Mucosa of rectum (tissue), 2 donors: Measurements from ENCODE around the gene TNPO2.

ENCODE experiments used
- H3K27ac ChIP-seq, 2 donors: one replicate each; pipeline ENCODE4 v1.7.0; 2013; ENCODE audit warnings: inconsistent platforms in 2 of 2, low read depth in 2 of 2, low read length in 2 of 2
- H3K27me3 ChIP-seq, 2 donors: one replicate each; pipeline ENCODE4 v1.7.0; 2013; ENCODE audit warnings: low read length in 2 of 2; ENCODE audit not compliant: control insufficient read depth in 2 of 2, insufficient read depth in 2 of 2
- H3K36me3 ChIP-seq, 2 donors: one replicate each; pipeline ENCODE4 v1.7.0; 2013; ENCODE audit warnings: low read length in 2 of 2; ENCODE audit not compliant: control insufficient read depth in 2 of 2, insufficient read depth in 2 of 2
- H3K4me1 ChIP-seq, 2 donors: one replicate each; pipeline ENCODE4 v1.7.0; 2013; ENCODE audit warnings: low read length in 2 of 2, mild to moderate bottlenecking in 1 of 2; ENCODE audit not compliant: control insufficient read depth in 2 of 2, insufficient read depth in 2 of 2
- H3K4me3 ChIP-seq, 2 donors: one replicate each; pipeline ENCODE4 v1.7.0; 2013; ENCODE audit warnings: low read length in 2 of 2
- H3K9ac ChIP-seq, 2 donors: one replicate each; pipeline ENCODE4 v1.7.0; 2013; ENCODE audit warnings: low read length in 2 of 2, low read depth in 1 of 2, mild to moderate bottlenecking in 1 of 2
- H3K9me3 ChIP-seq, 2 donors: one replicate each; pipeline ENCODE4 v1.7.0; 2013; ENCODE audit warnings: low read length in 2 of 2; ENCODE audit not compliant: control insufficient read depth in 2 of 2
- donor health status: healthy.
- donor health status: Normal muscosa, but diverticular disease.

The TNPO2 gene

GRCh38 chr19:12723641-12724426 is at the start of gene TNPO2:
TSS of gene TNPO2 (minus strand) at chr19:12723932. CDS start at chr19:12720977, 2,955 bp downstream.
- H3K9me3 ChIP-seq: no peaks in the 10 kb centered on the region
- peaks cover 7 to 8% of the 10 kb centered on the region in 2 donors for H3K36me3 ChIP-seq
- peak within 1 kb of the TSS; percentile 69 to 72 for H3K27ac ChIP-seq
- peaks cover 21 to 29% of the 10 kb centered on the region in 2 donors for H3K4me1 ChIP-seq
- no peaks in the 10 kb centered on the region for H3K27me3 ChIP-seq
- peak within 1 kb of the TSS; percentile 65 to 79 for H3K9ac ChIP-seq
- peak within 1 kb of the TSS; percentile 79 to 92 for H3K4me3 ChIP-seq

DNA sequence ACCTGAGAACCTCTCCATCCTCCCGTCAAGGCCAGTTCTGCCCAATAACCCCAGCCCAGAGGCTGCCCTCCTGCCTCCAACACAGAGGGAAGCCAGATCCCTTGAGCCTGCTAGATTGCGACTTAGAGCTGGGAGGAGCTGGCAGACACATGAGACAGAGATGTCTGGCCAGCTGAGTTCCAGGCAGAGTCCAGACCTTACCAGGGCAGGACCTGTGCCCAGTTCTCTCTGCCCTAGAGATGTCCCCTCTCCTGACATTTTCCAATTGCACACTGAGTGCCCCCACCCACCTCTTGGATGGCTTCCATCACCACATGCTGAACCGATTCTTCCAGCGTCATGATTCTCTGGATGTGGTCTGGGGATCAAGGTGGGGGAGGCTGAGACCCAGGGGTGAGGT is 48.6 kb upstream of the TNPO2 start:
- Histone ChIP-seq H3K36me3 (peaks cover 4 to 9% of the 10 kb centered on the region in 2 donors), H3K4me1 (peaks cover 18 to 23% of the 10 kb centered on the region in 2 donors), H3K27me3 (no peaks in the 10 kb centered on the region), H3K27ac (no peak overlapping the region), H3K9me3 (no peaks in the 10 kb centered on the region), H3K4me3 (no peak overlapping the region), H3K9ac (no peak overlapping the region)

DNA sequence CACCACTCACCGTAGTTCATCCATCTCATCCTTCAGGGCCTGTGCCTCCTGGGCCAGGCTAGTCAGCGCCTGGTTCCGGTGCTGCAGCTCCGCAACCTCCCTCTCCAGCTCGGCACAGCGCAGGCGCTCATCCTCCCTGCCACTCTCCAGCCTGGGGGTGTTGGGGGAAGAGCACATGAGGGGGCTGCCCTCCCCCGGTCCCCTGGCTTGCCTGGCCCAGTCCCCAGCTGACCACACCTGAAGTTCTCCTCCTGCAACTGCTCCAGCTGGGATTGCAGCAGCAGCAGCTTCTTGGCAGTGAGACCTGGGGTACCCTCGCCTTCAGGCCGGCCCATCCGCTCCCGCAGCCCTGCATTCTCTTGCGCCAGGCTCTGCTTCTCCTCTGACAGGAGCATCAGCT is 47.2 kb upstream of the TNPO2 start:
- Histone ChIP-seq H3K36me3 (peaks cover 4 to 11% of the 10 kb centered on the region in 2 donors), H3K4me3 (no peak overlapping the region), H3K4me1 (peaks cover 16 to 23% of the 10 kb centered on the region in 2 donors), H3K9ac (no peak overlapping the region), H3K9me3 (no peaks in the 10 kb centered on the region), H3K27ac (no peak overlapping the region), H3K27me3 (no peaks in the 10 kb centered on the region)

GRCh38 chr19:12769689-12770088 is 46.0 kb upstream of the TNPO2 start:
- H3K4me1 ChIP-seq: peaks cover 11 to 18% of the 10 kb centered on the region in 2 donors
- no peak overlapping the region for H3K9ac ChIP-seq
- no peak overlapping the region for H3K4me3 ChIP-seq
- no peaks in the 10 kb centered on the region for H3K9me3 ChIP-seq
- no peaks in the 10 kb centered on the region for H3K27me3 ChIP-seq
- H3K36me3 ChIP-seq: peaks cover 6 to 12% of the 10 kb centered on the region in 2 donors
- H3K27ac ChIP-seq: no peak overlapping the region

DNA sequence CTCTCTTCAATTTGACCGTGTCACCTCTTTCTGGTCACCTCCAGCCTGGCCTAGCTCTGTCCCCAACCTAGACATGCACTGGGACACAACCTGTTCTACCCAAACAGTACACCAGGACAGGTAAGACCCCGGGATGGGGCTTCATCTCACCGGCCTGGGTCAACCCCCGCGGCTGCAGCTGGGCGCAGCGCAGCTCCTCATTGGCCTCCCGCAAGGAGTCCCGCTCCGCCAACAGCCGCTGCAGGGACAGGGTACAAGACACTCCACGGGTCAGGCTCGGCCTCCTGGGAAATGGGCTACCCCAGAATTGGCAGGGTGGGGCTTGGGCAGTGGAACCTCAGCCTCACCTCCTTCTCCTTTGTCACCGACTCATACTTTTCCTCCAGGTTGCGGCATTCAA is 43.9 kb upstream of the TNPO2 start:
- Histone ChIP-seq H3K36me3 (peaks cover 16 to 23% of the 10 kb centered on the region in 2 donors), H3K4me3 (no peak overlapping the region), H3K4me1 (peaks cover 3 to 15% of the 10 kb centered on the region in 2 donors), H3K27ac (no peak overlapping the region), H3K9me3 (no peaks in the 10 kb centered on the region), H3K27me3 (no peaks in the 10 kb centered on the region), H3K9ac (no peak overlapping the region)

GRCh38 chr19:12767150-12767549 is 43.4 kb upstream of the TNPO2 start:
- H3K27ac ChIP-seq: no peak overlapping the region
- H3K27me3 ChIP-seq: no peaks in the 10 kb centered on the region
- no peaks in the 10 kb centered on the region for H3K9me3 ChIP-seq
- H3K4me1 ChIP-seq: peaks cover 3 to 15% of the 10 kb centered on the region in 2 donors
- H3K9ac ChIP-seq: no peak overlapping the region
- no peak overlapping the region for H3K4me3 ChIP-seq
- H3K36me3 ChIP-seq: peaks cover 16 to 23% of the 10 kb centered on the region in 2 donors

- Histone ChIP-seq H3K9me3 (no peaks in the 10 kb centered on the region), H3K27me3 (no peaks in the 10 kb centered on the region), H3K27ac (peak overlapping the region; percentile 41 to 75), H3K36me3 (peaks cover 16 to 23% of the 10 kb centered on the region in 2 donors), H3K4me1 (peaks cover 3 to 15% of the 10 kb centered on the region in 2 donors), H3K4me3 (peak overlapping the region; percentile 52 to 68), H3K9ac (peak overlapping the region in 1 of 2 donors; percentile 47)
Measured at GRCh38 chr19:12766051-12766521, 42.4 kb upstream of the TNPO2 start.

- peaks cover 16 to 23% of the 10 kb centered on the region in 2 donors for H3K36me3 ChIP-seq
- no peak overlapping the region for H3K4me3 ChIP-seq
- peaks cover 0 to 7% of the 10 kb centered on the region in 2 donors for H3K4me1 ChIP-seq
- no peaks in the 10 kb centered on the region for H3K27me3 ChIP-seq
- H3K9me3 ChIP-seq: no peaks in the 10 kb centered on the region
- H3K27ac ChIP-seq: no peak overlapping the region
- H3K9ac ChIP-seq: no peak overlapping the region
Measured at GRCh38 chr19:12764698-12765097, 41.0 kb upstream of the TNPO2 start.

DNA sequence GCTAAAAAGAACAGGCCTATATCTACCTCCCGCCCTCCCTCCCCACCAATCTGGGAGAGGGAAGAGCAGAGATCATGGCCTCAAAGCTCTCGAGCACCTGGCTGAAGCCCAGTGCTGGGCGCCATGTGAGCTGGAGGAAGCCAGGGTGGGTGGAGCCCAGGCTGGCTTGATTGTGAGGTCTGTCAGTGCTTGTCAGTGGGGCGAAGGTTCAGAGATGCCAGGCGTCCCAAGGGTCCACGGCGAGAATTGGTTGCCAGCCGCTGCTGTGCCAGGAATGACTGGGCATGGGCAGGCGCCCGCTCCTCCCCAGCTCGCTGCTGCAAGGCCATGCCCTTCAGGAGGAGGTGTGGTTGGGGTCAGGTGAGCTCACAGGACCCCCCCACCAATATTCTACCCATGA is 39.4 kb upstream of the TNPO2 start:
- Histone ChIP-seq H3K27me3 (no peaks in the 10 kb centered on the region), H3K4me3 (no peak overlapping the region), H3K36me3 (peaks cover 16 to 19% of the 10 kb centered on the region in 2 donors)

GRCh38 chr19:12759686-12760085 is 36.0 kb upstream of the TNPO2 start:
- Histone ChIP-seq H3K27ac (no peak overlapping the region), H3K36me3 (peaks cover 10% of the 10 kb centered on the region in 2 donors), H3K9me3 (no peaks in the 10 kb centered on the region), H3K4me3 (no peak overlapping the region), H3K4me1 (peaks cover 8 to 10% of the 10 kb centered on the region in 2 donors), H3K9ac (no peak overlapping the region), H3K27me3 (no peaks in the 10 kb centered on the region)

More for the DNA sequence above, 39.4 kb upstream of the TNPO2 start:
- no peak overlapping the region for H3K9ac ChIP-seq
- H3K9me3 ChIP-seq: no peaks in the 10 kb centered on the region
- H3K27ac ChIP-seq: no peak overlapping the region
- peaks cover under 1 to 3% of the 10 kb centered on the region in 2 donors for H3K4me1 ChIP-seq
